HG02763 (cell line): Measurements from ENCODE around the gene LMCD1.
"Not testable (repeated sequence)": the region's sequence is repeated elsewhere in the genome, so short reads cannot be mapped to it uniquely, and the experiment has no call there.

Source experiments
- ATAC-seq: cut with Tn5 transposase; IDR thresholded peaks from one replicate; pipeline ENCODE4 v1.9.1; 2021; ENCODE audit warnings: mild to moderate bottlenecking, moderate library complexity; ENCODE audit not compliant: unreplicated experiment

LMCD1 gene

DNA sequence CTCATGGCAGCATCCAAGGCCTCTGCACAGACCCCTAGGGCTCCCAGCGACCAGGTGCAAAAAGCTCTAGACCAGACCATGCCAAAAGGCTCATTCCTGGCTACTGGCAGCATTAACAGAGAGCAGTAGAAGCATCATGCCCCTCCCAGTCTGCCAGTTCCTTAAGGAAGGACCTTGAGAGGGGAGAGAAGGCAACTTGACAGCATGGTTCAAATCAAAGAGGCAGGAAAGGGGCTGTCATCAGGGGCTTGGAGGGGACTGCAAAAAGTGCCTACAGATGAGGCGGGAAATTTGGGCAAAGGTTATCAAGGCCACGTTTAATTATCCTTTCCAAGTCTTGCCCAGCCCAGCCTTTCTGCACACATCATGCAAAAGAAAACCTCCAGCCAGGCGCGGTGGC lies 78.3 kb downstream of the LMCD1 start:
- ATAC-seq: no peak

DNA sequence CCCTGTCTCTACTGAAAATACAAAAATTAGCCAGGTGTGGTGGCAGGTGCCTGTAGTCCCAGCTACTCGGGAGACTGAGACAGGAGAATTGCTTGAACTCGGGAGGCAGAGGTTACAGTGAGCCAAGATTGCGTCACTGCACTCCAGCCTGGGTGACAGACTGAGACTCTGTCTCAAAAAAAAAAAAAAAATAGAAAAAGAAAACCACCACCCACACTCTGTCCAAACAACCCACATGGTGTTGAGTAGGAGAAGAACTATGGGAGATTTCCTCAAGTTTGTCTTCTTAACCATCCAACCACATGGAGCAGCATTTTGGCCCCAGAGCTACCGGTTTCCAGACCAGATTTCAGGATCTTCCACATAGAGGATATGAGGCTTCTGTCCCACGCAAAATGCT lies 78.8 kb downstream of the LMCD1 start:
- ATAC-seq: not testable (repeated sequence)

DNA sequence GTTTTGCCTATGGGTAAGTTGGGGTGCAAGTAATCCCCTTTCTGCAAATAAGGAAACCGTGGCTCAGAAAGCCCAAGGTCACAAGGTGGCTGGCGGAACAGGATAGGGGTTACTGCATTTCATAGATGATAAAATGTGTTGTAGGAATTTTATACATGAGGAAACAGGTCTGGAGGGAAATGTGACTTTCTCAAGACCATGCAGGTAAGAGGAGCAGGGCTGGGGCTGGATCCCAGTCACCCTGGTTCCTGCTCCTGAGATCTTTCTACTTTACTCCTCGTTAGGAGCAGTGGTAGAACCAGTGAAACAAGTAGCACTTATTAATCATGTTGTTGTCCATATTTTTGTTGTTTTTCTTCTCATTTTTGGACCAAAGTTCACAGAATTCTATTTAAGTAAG lies 79.8 kb downstream of the LMCD1 start:
- no peak for ATAC-seq

- ATAC-seq: no peak
These were observed 80.3 kb downstream of the LMCD1 start for GRCh38 chr3:8581806-8582445.

DNA sequence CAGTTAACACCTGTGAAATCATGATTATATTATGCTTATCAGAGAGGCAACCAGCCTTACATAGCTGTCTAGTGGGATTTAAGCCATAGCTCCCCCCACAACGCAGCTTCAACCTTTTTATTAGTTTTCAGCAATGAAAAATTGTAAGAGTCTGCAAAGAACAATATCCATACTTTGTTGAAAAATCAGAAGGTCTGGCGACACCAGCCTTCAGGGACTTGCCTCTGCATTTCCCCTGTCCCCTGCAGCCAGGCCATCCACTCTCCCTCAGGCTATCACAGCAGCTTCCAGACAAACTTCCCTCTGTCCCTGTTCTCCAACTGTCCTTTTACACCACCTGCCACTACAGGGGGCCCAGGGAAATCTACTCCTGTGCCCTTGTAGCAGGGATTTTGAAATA lies 83.0 kb downstream of the LMCD1 start:
- ATAC-seq: no peak

- no peak for ATAC-seq
These were observed 88.4 kb downstream of the LMCD1 start for GRCh38 chr3:8589880-8590556.

DNA sequence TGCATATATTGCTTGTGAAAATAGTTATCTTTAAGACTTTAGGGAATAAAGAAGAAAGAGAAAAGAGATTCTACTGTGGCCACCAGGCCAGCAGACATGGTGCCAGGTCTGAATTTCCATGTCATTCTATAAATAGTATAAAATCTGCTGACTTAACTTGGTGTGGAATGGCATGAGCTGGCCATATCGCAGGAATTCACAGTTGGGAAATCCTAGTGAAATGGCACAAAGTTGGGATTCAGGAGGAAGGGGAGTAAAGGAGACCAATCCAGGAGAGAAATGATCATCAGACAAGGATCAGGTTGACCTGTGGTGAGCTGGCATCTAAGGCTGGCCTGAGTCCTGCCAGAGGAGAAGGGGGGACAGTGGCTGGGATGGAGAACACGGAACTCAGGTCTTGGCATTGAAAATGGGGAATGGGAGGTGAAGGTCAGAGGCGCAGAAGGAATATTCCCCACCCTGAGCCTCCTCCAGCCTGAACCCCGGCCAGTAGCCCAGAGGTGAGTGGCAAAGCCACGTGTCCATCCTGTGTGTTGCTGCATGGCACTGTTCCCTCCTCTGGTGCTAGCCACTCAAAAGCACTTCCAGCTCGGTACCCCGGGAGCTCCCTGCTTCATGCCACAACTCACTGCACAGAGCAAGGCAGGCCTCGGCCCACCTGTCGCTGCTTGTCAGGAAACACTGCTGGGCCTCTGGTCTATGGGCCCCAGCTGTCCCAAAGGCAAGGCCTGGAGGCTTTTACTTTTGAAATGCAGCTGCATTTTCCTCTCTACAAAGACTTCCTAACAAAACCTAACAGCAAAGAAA lies 91.6 kb downstream of the LMCD1 start:
- no peak for ATAC-seq

DNA sequence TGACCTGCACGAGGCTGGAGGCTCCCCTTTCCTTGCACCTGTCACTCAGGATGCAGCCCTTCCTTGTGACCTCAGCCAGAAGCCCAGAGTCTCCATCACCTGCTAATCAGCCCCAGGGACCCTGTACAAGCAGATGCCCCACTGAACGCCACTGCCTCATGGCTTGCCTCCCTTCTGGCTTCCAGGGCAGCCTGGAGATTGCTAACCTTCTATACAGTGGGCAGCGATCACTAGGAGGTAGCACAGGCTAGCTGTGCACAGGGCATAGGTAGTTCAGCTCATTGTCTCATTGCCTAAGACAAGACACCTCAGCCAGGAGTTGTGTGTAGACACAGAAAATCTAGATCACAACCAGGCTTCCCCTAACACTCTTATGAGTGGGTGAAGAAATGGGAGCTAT lies 93.6 kb downstream of the LMCD1 start:
- ATAC-seq: no peak

GRCh38 chr3:8595695-8596115 lies 94.1 kb downstream of the LMCD1 start:
- ATAC-seq: no peak

GRCh38 chr3:8596321-8597218 lies 94.9 kb downstream of the LMCD1 start:
- ATAC-seq: no peak

- ATAC-seq: no peak
These were observed 95.7 kb downstream of the LMCD1 start for GRCh38 chr3:8597219-8597853.

- ATAC-seq: no peak
These were observed 97.5 kb downstream of the LMCD1 start for GRCh38 chr3:8599146-8599545.

- no peak for ATAC-seq
These were observed 98.8 kb downstream of the LMCD1 start for GRCh38 chr3:8600457-8600856.

- ATAC-seq: no peak
These were observed 101.6 kb downstream of the LMCD1 start for GRCh38 chr3:8603115-8603710.

- no peak for ATAC-seq
These were observed 102.4 kb downstream of the LMCD1 start for GRCh38 chr3:8604006-8604405.

- no peak for ATAC-seq
These were observed 103.4 kb downstream of the LMCD1 start for GRCh38 chr3:8604988-8605387.

DNA sequence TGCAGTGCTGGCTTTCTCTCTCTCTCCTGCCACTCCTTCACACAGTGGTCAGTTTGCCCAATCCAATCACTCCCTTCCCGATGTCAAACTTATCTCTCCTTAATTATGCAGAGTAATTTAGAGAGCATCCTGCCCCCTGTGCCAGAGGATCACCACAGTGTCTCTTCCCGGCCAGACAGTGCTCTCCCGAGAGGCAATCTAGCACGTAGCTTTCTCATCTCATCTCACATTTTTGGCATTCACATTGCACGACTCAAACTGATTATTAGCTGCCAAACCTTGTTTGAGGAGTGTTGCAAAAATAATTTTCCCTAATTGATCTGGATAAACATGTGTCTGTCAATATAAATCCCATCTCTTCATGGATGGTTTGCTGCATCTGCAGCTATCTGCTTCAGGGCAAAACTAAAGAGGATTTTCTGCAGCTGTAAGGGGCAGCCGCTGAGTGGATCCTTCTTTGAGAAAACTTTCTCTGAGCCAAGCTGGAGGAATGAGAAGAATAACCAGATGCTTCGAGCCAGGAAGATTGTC lies 105.1 kb downstream of the LMCD1 start:
- no peak for ATAC-seq

DNA sequence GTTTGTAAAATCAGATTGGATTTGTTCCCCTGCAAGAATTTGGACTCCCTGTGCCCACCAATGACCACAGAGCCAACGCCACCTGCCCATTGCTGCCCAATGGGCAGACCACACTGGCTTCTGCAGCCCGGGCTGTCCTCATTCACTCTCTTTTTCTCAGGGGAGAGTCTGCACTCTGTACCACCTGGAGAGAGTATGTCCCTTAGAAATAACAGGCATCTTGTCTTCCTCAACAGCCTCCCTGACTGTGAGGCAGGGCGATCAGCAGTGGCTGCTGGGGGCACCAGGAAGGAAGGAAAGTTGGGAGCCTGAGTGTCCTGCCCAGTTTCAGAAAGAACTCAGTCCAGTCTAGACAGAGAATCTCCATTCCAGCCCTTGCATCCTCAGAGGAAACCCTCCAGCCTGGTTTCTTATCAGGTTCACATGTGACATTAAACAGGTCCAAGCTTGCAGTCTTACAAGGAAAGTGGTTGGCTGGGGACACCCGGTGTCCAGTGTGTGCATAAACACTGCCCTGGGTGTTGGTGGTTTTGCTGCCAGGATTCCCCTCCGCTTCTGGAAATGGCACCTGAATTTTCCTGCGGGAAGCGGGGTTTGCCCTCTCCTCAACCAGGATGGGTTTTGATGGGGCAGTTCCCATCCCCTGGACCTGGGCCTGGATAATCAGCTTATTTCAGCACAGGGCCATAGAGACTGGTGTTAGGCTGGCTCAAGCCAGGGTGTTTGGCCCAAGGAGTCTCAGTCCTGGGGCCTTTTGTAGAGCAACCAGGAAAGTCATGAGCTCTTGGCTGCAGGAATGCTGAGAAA lies 105.8 kb downstream of the LMCD1 start:
- ATAC-seq: no peak
